Ascending aorta (tissue), 2 donors: ENCODE measurements around the gene CEP295NL. TPM values are rescaled to one million over a fixed set of nuclear protein-coding genes. Genes with fewer than 3 reads are reported as not detected.

ENCODE experiments used
- DNase-seq, 2 donors: peaks; one replicate each; pipeline ENCODE4 v3.0.0-alpha.2; 2019; ENCODE audit warnings: low spot score in 2 of 2
- H3K27ac ChIP-seq, 2 donors: fragments of 200-600 bp; sonication (generic); one replicate each; pipeline ENCODE4 v1.5.1; 2016 to 2017; ENCODE audit warnings: mild to moderate bottlenecking in 1 of 2
- H3K27me3 ChIP-seq: fragments of 200-600 bp; sonication (generic); one replicate; pipeline ENCODE4 v1.5.1; 2017
- H3K36me3 ChIP-seq, 2 donors: fragments of 200-600 bp; sonication (generic); one replicate each; pipeline ENCODE4 v1.5.1; 2016
- H3K4me1 ChIP-seq, 2 donors: fragments of 200-600 bp; sonication (generic); one replicate each; pipeline ENCODE4 v1.5.1; 2016 to 2017; ENCODE audit warnings: mild to moderate bottlenecking in 1 of 2
- H3K4me3 ChIP-seq, 2 donors: fragments of 200-600 bp; sonication (generic); one replicate each; pipeline ENCODE4 v1.5.1; 2016 to 2017; ENCODE audit warnings: mild to moderate bottlenecking in 1 of 2
- H3K9me3 ChIP-seq, 2 donors: fragments of 200-600 bp; sonication (generic); one replicate each; pipeline ENCODE4 v1.5.1; 2016
- intact Hi-C: fragments of 100-400 bp; cut with DNase I; formaldehyde crosslinking; loops from one replicate; pipeline ENCODE4 v1.15.1; 2023
- total RNA-seq: library from RNA; depleted of rRNA; stranded (reverse); fragments of >200 nt; gene quantifications from one replicate; pipeline ENCODE4 v1.1.0, GENCODE V29; 2016
- TF ChIP-seq, protein P1 (sequence below), 3 experiments: fragments of 200-600 bp in 2 of 3; fragments of 450-650 bp in 1 of 3; sonication (generic) in 2 of 3; IDR thresholded peaks; one replicate each; pipeline ENCODE4 v1.5.1; 2016 to 2019; ENCODE audit warnings: antibody characterized with exemption in 3 of 3, mild to moderate bottlenecking in 1 of 3, moderate library complexity in 1 of 3

CEP295NL gene
- total RNA-seq, 1 donor from 2014 or later = 10.7 TPM

DNA sequence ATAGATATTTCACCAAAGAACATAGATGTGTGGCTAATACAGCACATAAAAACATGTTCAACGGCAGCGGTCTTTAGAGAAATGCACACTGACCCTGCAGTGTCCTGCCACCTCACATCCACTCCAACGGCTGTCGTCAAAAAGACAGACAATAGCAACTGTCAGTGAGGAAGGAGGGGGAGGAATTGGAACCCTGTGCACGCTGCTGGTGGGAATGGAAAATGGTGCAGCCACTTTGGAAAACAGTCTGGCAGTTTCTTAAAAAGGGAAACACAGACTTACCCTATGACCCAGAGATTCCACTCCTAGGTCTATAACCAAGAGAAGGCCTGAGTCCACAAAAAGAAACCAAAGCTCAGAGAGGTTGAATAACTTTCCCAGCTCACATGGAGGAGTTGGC lies 7.7 kb downstream of the CEP295NL start:
- intact Hi-C loops = no loop called here
- no peak for DNase-seq
- TF ChIP-seq, protein P1, sequence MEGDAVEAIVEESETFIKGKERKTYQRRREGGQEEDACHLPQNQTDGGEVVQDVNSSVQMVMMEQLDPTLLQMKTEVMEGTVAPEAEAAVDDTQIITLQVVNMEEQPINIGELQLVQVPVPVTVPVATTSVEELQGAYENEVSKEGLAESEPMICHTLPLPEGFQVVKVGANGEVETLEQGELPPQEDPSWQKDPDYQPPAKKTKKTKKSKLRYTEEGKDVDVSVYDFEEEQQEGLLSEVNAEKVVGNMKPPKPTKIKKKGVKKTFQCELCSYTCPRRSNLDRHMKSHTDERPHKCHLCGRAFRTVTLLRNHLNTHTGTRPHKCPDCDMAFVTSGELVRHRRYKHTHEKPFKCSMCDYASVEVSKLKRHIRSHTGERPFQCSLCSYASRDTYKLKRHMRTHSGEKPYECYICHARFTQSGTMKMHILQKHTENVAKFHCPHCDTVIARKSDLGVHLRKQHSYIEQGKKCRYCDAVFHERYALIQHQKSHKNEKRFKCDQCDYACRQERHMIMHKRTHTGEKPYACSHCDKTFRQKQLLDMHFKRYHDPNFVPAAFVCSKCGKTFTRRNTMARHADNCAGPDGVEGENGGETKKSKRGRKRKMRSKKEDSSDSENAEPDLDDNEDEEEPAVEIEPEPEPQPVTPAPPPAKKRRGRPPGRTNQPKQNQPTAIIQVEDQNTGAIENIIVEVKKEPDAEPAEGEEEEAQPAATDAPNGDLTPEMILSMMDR (IDR thresholded peaks at IDR 0.05) = no peak
- peak overlapping the region; percentile 56 to 62 for H3K27ac ChIP-seq
- H3K4me1 ChIP-seq = peaks cover 19 to 64% of the 10 kb centered on the region in 2 donors
- no peaks in the 10 kb centered on the region for H3K9me3 ChIP-seq
- H3K36me3 ChIP-seq = peaks cover 7 to 20% of the 10 kb centered on the region in 2 donors
- H3K4me3 ChIP-seq = no peak overlapping the region
- no peaks in the 10 kb centered on the region for H3K27me3 ChIP-seq

DNA sequence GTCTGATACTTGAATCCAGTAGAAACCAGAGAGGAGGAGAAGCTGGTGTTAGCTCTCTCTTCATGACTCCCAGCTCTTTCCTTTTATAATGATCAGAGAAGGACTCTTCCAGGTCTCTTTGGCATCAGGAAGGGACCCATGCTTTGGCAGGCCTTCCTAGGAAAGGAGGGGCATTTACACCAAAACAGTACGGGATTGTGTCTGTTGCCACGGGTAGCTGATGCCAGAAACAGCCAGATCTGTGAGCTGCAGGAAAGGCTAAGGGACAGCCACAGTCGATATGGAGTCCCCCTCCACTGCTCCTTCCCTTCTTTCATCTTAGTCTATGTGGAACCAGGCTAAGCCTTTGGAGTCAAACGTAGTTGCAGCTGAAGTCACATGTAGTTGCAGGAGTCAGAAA lies 9.3 kb downstream of the CEP295NL start:
- TF ChIP-seq, protein P1 (IDR thresholded peaks at IDR 0.05) = no peak
- H3K27ac ChIP-seq = no peak overlapping the region
- H3K36me3 ChIP-seq = peaks cover 7 to 17% of the 10 kb centered on the region in 2 donors
- H3K27me3 ChIP-seq = no peaks in the 10 kb centered on the region
- peaks cover 15 to 61% of the 10 kb centered on the region in 2 donors for H3K4me1 ChIP-seq
- H3K4me3 ChIP-seq = no peak overlapping the region
- no peak for DNase-seq
- H3K9me3 ChIP-seq = no peaks in the 10 kb centered on the region
- intact Hi-C loops = no loop called here

DNA sequence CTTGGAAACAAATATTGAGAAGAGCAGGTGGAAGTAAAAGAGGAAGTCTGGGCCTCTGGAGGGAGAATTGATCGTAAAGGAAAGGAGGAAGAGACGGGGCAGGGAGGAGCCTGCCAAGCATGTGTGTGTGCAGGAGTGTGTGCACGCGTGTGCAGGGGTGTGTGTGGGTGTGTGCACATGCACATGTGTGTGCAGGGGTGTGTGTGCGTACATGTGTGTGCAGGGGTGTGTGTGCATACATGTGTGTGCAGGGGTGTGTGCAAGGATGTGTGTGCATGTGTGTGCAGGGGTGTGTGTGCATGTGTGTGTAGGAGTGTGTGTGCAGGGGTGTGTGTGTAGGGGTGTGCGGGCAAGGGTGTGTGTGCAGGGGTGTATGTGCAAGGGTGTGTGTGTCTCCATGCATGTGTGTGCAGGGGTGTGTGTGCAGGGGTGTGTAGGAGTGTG lies 10.0 kb downstream of the CEP295NL start:
- Histone ChIP-seq H3K4me3 (no peak overlapping the region), H3K36me3 (peaks cover 4 to 14% of the 10 kb centered on the region in 2 donors), H3K27ac (no peak overlapping the region), H3K4me1 (peaks cover 15 to 57% of the 10 kb centered on the region in 2 donors), H3K9me3 (no peaks in the 10 kb centered on the region), H3K27me3 (no peaks in the 10 kb centered on the region)
- no peak for DNase-seq
- intact Hi-C loops = no loop called here
- TF ChIP-seq, protein P1 (IDR thresholded peaks at IDR 0.05) = no peak

DNA sequence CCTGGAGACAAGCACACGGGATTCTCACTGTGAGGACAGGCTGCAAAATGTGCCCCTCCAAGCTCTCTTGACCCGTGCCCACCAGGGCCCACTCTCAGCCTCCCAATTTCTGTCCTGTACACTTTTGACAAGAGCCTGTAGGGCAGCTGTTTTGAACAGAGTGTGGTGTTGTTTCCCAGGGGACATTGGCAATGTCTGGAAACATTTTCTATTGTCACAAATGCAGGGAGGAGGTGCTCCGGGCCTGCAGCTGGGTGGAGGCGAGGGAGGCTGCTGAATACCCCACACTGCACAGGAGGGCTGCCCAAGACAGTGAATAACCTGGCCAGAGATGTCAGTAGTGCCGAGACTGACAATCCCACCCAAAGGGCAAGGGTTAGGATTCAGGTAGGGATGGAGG lies 10.5 kb downstream of the CEP295NL start:
- H3K9me3 ChIP-seq = no peaks in the 10 kb centered on the region
- peaks cover 0 to 14% of the 10 kb centered on the region in 2 donors for H3K36me3 ChIP-seq
- TF ChIP-seq, protein P1 (IDR thresholded peaks at IDR 0.05) = no peak
- DNase-seq = no peak
- H3K27me3 ChIP-seq = no peaks in the 10 kb centered on the region
- no peak overlapping the region for H3K4me3 ChIP-seq
- intact Hi-C loops = no loop called here
- no peak overlapping the region for H3K27ac ChIP-seq
- H3K4me1 ChIP-seq = peaks cover 15 to 54% of the 10 kb centered on the region in 2 donors

DNA sequence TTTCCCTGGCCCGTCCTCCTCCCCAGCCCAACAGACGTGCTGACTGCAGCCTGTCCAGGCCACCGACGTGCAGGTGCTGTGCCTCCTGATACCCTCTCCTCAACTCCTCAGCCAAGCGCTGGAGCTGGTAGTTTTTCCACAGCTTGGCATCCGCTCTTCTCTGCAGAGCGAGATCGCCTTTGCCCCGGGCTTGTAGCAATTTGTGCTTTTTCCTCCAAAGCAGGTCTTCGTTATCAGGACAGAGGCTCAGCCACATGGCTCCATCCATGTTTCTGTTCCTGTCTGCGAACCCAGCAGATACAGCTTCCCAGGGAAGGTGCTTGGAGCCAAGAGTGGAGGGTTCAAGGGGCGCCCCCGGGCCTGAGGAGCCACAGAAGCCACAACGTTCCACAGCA lies 10.9 kb downstream of the CEP295NL start:
- H3K9me3 ChIP-seq = no peaks in the 10 kb centered on the region
- no peak overlapping the region for H3K27ac ChIP-seq
- intact Hi-C loops = no loop called here
- H3K27me3 ChIP-seq = no peaks in the 10 kb centered on the region
- H3K4me3 ChIP-seq = no peak overlapping the region
- peaks cover 0 to 14% of the 10 kb centered on the region in 2 donors for H3K36me3 ChIP-seq
- TF ChIP-seq, protein P1 (IDR thresholded peaks at IDR 0.05) = no peak
- DNase-seq = no peak
- H3K4me1 ChIP-seq = peaks cover 10 to 49% of the 10 kb centered on the region in 2 donors
